Sigmoid colon (tissue), 7 donors: ENCODE results near the gene COL1A1. TPM values are rescaled to one million over a fixed set of nuclear protein-coding genes. Genes with fewer than 3 reads are reported as not detected.

Experiments used
- DNase-seq: peaks from one replicate; pipeline ENCODE4 v3.0.0-alpha.2; 2019
- H3K27ac ChIP-seq, 4 donors: fragments of 200-600 bp; sonication (generic); one replicate each; pipeline ENCODE4 v1.5.1; 2016 to 2019; ENCODE audit warnings: mild to moderate bottlenecking in 1 of 4
- H3K27me3 ChIP-seq, 3 donors: fragments of 200-600 bp; sonication (generic); one replicate each; pipeline ENCODE4 v1.5.1; 2019; ENCODE audit warnings: mild to moderate bottlenecking in 1 of 3
- H3K36me3 ChIP-seq, 4 donors: fragments of 200-600 bp; sonication (generic); one replicate each; pipeline ENCODE4 v1.5.1; 2016 to 2019
- H3K4me1 ChIP-seq, 4 donors: fragments of 200-600 bp; sonication (generic); one replicate each; pipeline ENCODE4 v1.5.1; 2017 to 2019
- H3K4me3 ChIP-seq, 4 donors: fragments of 200-600 bp; sonication (generic); one replicate each; pipeline ENCODE4 v1.5.1; 2017 to 2019; ENCODE audit warnings: mild to moderate bottlenecking in 2 of 4, moderate library complexity in 1 of 4
- H3K9me3 ChIP-seq, 4 donors: fragments of 200-600 bp in 3 of 4; sonication (generic) in 3 of 4; one replicate each; pipeline versions ENCODE4 v1.5.1 to v1.6.1; 2013 to 2019
- EP300 ChIP-seq, 4 donors: sonication (generic); formaldehyde crosslinking; IDR thresholded peaks; one replicate each; pipeline ENCODE4 v1.6.1; 2017; ENCODE audit warnings: antibody characterized with exemption in 4 of 4
- POLR2A ChIP-seq, 2 donors: fragments of 450-650 bp; IDR thresholded peaks; one replicate each; pipeline ENCODE4 v1.6.1; 2016; ENCODE audit warnings: antibody characterized with exemption in 2 of 2, mild to moderate bottlenecking in 2 of 2, moderate library complexity in 2 of 2
- POLR2AphosphoS5 ChIP-seq, 4 donors: sonication (generic); formaldehyde crosslinking; IDR thresholded peaks; one replicate each; pipeline ENCODE4 v1.6.1; 2017; ENCODE audit warnings: antibody characterized with exemption in 4 of 4
- WGBS, 2 donors: extraction: QIAGEN DNeasy Blood & Tissue Kit; methylation state at CpG; one replicate each; pipeline ENCODE4 v1.1.7; 2013; 5-methylcytosine and 5-hydroxymethylcytosine counted together
- intact Hi-C: fragments of 100-400 bp; cut with DNase I; formaldehyde crosslinking; loops from one replicate; pipeline ENCODE4 v1.15.1; 2023
- polyA plus RNA-seq, 3 donors: library from polyadenylated mRNA; stranded (reverse); fragments of 200-250 nt; gene quantifications; one replicate each; pipeline ENCODE4 v1.2.3, GENCODE V29; 2013
- total RNA-seq, 4 donors: library from RNA; depleted of rRNA; stranded (reverse); fragments of >200 nt; gene quantifications; one replicate each; pipeline ENCODE4 v1.1.0, GENCODE V29; 2016
- TF ChIP-seq, protein P1 (sequence below), 4 experiments: fragments of 450-650 bp in 3 of 4; fragments of 200-600 bp in 1 of 4; IDR thresholded peaks; one replicate each; pipeline ENCODE4 v1.5.1; 2016 to 2019; ENCODE audit warnings: antibody characterized with exemption in 4 of 4, mild to moderate bottlenecking in 3 of 4, moderate library complexity in 2 of 4
- donor health status: healthy with polysubstance abuse.
- donor health status: Bipolar disorder and iron deficiency.
- donor health status: healthy.

The COL1A1 gene
- total and polyA plus RNA-seq, 7 donors, result 7.8 to 459 (median 49.2) TPM

DNA sequence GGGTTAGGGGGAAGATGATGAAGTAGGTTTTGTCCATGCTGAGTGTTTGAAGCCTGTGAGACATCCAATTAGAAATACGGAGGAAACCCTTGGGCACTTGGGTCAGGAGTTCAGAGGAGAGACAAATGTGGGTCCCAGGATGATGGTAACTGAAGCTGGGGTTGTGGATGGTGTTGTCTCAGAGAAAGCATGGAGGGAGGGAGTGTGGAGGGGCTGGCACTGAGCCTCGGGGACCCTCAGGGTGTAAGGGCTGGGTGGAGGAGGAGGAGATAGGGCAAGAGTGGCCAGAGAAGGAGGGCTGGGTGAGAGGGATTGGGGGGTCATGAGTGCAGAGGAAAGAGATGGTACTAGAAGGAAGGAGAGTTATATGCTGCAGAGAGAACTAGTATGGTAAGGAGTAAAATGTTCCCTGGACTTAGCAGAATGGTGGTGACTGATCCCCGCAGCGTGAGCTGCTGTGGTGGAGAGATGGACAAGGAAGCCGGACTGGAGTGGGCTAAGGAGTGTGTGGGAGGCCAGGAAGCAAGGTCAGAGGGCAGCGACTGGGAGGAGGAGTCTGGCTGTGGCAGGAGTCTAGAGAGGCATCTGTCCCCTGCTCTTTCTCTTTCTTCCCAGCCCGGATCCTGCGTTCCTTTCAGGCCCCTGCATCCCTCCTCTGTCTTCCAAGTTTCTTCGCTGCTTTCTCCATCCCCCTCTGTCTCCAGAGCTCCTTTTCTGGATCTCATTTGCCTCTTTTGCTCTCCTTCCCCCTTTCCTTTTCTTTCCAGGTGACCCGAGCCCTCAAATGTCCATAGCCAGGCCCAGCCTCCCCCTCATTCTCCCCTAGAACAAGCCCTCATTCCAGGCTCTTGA lies 3.9 kb upstream of the COL1A1 start:
- WGBS, 2 donors, result 58 to 63% methylated on average over 10 of the region's 10 CpGs
- Histone ChIP-seq H3K4me3 (no peak overlapping the region), H3K4me1 (peaks cover 0 to 87% (median 81%) of the 10 kb centered on the region in 4 donors), H3K27me3 (no peaks in the 10 kb centered on the region), H3K9me3 (no peaks in the 10 kb centered on the region), H3K27ac (peak overlapping the region; percentile 32 to 99 (median 96)), H3K36me3 (no peaks in the 10 kb centered on the region)
- intact Hi-C loops, result no loop called here
- TF ChIP-seq POLR2A (IDR thresholded peaks at IDR 0.05) (no peak), POLR2AphosphoS5 (IDR thresholded peaks at IDR 0.05) (no peak), EP300 (IDR thresholded peaks at IDR 0.05) (no peak)
- TF ChIP-seq, protein P1, sequence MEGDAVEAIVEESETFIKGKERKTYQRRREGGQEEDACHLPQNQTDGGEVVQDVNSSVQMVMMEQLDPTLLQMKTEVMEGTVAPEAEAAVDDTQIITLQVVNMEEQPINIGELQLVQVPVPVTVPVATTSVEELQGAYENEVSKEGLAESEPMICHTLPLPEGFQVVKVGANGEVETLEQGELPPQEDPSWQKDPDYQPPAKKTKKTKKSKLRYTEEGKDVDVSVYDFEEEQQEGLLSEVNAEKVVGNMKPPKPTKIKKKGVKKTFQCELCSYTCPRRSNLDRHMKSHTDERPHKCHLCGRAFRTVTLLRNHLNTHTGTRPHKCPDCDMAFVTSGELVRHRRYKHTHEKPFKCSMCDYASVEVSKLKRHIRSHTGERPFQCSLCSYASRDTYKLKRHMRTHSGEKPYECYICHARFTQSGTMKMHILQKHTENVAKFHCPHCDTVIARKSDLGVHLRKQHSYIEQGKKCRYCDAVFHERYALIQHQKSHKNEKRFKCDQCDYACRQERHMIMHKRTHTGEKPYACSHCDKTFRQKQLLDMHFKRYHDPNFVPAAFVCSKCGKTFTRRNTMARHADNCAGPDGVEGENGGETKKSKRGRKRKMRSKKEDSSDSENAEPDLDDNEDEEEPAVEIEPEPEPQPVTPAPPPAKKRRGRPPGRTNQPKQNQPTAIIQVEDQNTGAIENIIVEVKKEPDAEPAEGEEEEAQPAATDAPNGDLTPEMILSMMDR (IDR thresholded peaks at IDR 0.05), result no peak
- DNase-seq, result peak; percentile 67

DNA sequence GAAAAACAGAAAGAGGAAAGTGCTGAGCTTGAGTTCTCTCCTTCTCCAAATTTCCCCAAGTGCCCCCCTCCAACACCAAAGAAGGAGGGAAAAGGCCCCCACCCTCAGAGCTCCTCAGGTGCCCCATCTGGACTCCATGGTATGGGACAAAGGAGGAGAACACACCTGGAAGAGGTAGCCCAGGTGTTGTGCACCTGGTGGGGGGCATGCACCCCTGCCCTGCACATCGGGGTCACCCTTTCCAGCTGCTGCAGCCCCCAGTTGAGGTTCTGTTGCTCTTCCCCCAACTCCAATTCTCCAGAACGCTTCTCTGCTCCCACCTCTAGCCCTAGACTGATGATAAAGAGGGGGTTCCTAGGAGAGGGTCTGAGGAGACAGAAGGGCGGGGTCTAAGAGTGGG lies 3.0 kb upstream of the COL1A1 start:
- H3K27ac ChIP-seq, result peak overlapping the region; percentile 59 to 99 (median 96)
- no peak for DNase-seq
- H3K36me3 ChIP-seq, result peaks cover 0 to 2% (median 0%) of the 10 kb centered on the region in 4 donors
- 71 to 81% methylated on average over 3 of the region's 3 CpGs for WGBS, 2 donors
- no peaks in the 10 kb centered on the region for H3K27me3 ChIP-seq
- H3K4me3 ChIP-seq, result no peak overlapping the region
- intact Hi-C loops, result no loop called here
- no peaks in the 10 kb centered on the region for H3K9me3 ChIP-seq
- TF ChIP-seq POLR2A (IDR thresholded peaks at IDR 0.05) (no peak), EP300 (IDR thresholded peaks at IDR 0.05) (no peak), POLR2AphosphoS5 (IDR thresholded peaks at IDR 0.05) (no peak)
- TF ChIP-seq, protein P1 (IDR thresholded peaks at IDR 0.05), result no peak
- peaks cover 0 to 81% (median 76%) of the 10 kb centered on the region in 4 donors for H3K4me1 ChIP-seq

DNA sequence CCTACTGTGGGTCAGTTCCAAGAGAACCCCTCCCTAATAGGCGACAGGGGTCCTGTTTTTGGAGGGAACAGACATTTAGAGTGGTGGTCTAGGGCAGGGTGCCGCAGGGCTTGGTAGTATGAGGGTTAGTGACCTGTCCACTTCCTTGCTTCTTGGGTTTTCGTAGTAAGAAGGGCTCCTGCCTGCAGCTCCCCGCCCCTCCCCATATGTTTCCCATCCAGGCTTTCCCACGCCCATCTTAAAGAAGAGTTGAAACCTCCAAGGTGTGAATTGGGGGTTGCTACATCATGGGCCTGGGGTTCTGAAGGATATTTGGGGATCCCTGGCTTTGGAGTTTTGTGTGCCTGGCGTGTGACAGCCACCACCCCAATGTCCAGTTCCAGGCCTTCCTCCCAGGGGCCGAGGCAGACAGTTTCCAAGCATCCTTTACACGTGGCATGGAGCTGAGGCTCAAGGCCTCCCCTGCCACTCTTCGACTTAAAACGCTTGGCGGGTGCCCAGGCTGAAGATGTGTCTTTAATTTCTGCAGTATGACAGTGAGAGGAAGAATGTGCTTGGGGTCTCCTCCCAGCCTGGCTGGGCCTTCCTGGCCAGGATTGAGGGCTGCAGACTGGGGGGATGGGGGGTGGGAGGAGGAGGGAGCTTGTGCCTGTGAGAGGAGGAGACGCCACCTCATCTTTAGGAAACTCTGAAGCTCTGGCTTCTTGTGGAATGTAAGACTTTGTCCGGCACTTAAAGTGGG lies 2.3 kb upstream of the COL1A1 start:
- peak overlapping the region; percentile 59 to 99 (median 96) for H3K27ac ChIP-seq
- peaks cover 0 to 81% (median 76%) of the 10 kb centered on the region in 4 donors for H3K4me1 ChIP-seq
- H3K27me3 ChIP-seq, result no peaks in the 10 kb centered on the region
- DNase-seq, result peak; percentile 62
- WGBS, 2 donors, result 65 to 75% methylated on average over 13 of the region's 13 CpGs
- TF ChIP-seq POLR2A (IDR thresholded peaks at IDR 0.05), result no peak
- TF ChIP-seq, protein P1 (IDR thresholded peaks at IDR 0.05), result no peak
- no peak for TF ChIP-seq POLR2AphosphoS5 (IDR thresholded peaks at IDR 0.05)
- TF ChIP-seq EP300 (IDR thresholded peaks at IDR 0.05), result no peak
- H3K4me3 ChIP-seq, result no peak overlapping the region
- H3K9me3 ChIP-seq, result no peaks in the 10 kb centered on the region
- intact Hi-C loops, result no loop called here
- H3K36me3 ChIP-seq, result peaks cover 0 to 8% (median 2%) of the 10 kb centered on the region in 4 donors

DNA sequence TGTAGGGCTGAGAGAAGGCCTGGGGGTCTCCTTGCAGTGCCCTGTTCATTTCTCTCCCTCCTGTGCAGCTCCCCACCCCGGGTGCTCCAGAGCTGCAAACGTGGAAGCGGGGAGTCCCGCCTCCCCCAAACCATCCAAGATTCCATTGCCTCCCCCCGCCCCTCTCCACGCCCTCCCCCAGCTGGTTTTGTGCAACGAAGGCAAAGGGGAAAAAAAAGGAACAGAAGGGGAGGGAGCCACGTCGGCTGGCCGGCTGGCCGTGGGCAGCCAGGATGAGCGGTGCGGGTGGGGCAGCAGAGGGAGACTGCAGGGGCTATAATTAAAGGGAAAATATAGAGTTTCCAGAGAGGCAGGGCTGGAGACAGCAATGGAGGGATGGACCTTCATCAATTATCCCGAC lies 1.7 kb upstream of the COL1A1 start:
- Histone ChIP-seq H3K27ac (peak overlapping the region; percentile 59 to 99 (median 96)), H3K9me3 (no peaks in the 10 kb centered on the region), H3K4me3 (no peak overlapping the region), H3K27me3 (no peaks in the 10 kb centered on the region), H3K4me1 (peaks cover 0 to 81% (median 76%) of the 10 kb centered on the region in 4 donors), H3K36me3 (peaks cover 2 to 15% (median 6%) of the 10 kb centered on the region in 4 donors)
- WGBS, 2 donors, result 34 to 57% methylated on average over 14 of the region's 14 CpGs
- no peak for TF ChIP-seq POLR2A (IDR thresholded peaks at IDR 0.05)
- TF ChIP-seq POLR2AphosphoS5 (IDR thresholded peaks at IDR 0.05), result peak in 1 of 4 donors; percentile 33
- no peak for DNase-seq
- intact Hi-C loops, result no loop called here
